ENCODE data around the gene GLP1R. TPM values are rescaled to one million over a fixed set of nuclear protein-coding genes. Genes with fewer than 3 reads are reported as not detected.

GLP1R gene
- total RNA-seq, 1 donor from 2014 or later, result not detected

DNA sequence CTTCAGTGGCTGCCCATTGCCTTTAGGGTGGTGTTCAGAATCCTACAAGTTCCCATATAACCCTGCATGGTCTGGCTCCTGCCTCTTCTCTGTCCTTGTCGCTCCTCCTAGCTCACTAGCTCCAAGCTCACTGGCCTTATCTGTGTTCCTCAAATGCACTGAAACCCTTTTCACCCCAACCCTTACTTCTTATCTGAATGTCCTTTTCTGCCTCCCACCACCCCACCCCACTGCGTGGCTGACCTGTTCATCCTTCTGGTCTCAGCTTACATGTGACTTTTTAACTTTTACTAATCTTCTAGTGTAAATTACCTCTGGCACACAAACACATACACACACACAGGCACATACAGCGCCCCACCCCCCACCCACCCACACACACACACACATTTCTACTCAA is 41.0 kb upstream of the GLP1R start:
- no peaks in the 10 kb centered on the region for H3K36me3 Mint-ChIP-seq (ENCODE audit: unreplicated experiment)
- no peaks in the 10 kb centered on the region for H3K9me3 Mint-ChIP-seq (ENCODE audit: unreplicated experiment)
- TF ChIP-seq, protein P1, sequence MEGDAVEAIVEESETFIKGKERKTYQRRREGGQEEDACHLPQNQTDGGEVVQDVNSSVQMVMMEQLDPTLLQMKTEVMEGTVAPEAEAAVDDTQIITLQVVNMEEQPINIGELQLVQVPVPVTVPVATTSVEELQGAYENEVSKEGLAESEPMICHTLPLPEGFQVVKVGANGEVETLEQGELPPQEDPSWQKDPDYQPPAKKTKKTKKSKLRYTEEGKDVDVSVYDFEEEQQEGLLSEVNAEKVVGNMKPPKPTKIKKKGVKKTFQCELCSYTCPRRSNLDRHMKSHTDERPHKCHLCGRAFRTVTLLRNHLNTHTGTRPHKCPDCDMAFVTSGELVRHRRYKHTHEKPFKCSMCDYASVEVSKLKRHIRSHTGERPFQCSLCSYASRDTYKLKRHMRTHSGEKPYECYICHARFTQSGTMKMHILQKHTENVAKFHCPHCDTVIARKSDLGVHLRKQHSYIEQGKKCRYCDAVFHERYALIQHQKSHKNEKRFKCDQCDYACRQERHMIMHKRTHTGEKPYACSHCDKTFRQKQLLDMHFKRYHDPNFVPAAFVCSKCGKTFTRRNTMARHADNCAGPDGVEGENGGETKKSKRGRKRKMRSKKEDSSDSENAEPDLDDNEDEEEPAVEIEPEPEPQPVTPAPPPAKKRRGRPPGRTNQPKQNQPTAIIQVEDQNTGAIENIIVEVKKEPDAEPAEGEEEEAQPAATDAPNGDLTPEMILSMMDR (IDR thresholded peaks at IDR 0.05; ENCODE audit: partially characterized antibody, unreplicated experiment), result no peak
- DNase-seq, result no peak
- H3K4me1 Mint-ChIP-seq (ENCODE audit: low read depth, unreplicated experiment), result no peaks in the 10 kb centered on the region
- no peak overlapping the region for H3K4me3 Mint-ChIP-seq (ENCODE audit: unreplicated experiment)
- H3K27me3 Mint-ChIP-seq (ENCODE audit: unreplicated experiment), result peaks cover 2% of the 10 kb centered on the region
- no peak overlapping the region for H3K27ac Mint-ChIP-seq (ENCODE audit: unreplicated experiment)

DNA sequence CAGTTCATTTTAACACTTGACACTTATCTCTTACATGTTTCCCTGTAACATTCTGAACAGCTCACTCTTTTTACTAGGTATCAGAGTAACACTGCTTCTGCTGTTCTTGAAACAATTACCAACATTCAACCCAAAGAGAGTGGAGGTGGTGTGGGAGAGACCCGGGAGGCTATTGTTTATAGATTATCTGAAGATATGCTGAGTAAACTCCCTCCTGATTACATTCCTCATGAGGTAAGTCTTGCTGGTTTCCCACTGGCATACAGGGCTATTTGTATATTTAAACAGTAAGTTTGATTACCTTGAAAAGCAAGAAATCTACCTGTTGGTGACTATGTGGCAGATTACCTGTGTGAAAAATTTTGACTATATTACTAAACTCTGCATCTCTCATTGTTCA is 39.8 kb upstream of the GLP1R start:
- TF ChIP-seq, protein P1 (IDR thresholded peaks at IDR 0.05; ENCODE audit: partially characterized antibody, unreplicated experiment), result no peak
- no peak for DNase-seq
- no peak overlapping the region for H3K27ac Mint-ChIP-seq (ENCODE audit: unreplicated experiment)
- no peaks in the 10 kb centered on the region for H3K9me3 Mint-ChIP-seq (ENCODE audit: unreplicated experiment)
- H3K4me3 Mint-ChIP-seq (ENCODE audit: unreplicated experiment), result no peak overlapping the region
- H3K36me3 Mint-ChIP-seq (ENCODE audit: unreplicated experiment), result no peaks in the 10 kb centered on the region
- H3K27me3 Mint-ChIP-seq (ENCODE audit: unreplicated experiment), result peaks cover 2% of the 10 kb centered on the region
- no peaks in the 10 kb centered on the region for H3K4me1 Mint-ChIP-seq (ENCODE audit: low read depth, unreplicated experiment)

DNA sequence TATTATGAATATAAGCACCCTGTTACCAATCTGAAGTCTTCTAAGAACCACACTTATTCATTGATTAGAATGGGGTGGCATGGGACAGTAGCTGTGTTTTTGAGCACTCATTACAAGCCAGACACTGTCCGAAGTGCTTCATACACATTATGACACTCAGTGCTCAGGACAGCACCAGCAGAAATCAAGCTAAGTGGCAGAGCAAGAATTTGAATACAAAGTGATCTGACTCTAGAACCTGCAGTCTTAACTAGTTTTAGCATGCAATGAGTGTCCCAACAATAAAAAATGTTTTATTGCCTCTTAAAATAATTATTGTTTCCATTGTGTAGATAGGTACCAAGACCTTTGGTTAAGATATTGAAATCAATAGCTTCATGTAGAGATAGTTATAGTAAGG is 39.1 kb upstream of the GLP1R start:
- H3K4me3 Mint-ChIP-seq (ENCODE audit: unreplicated experiment), result no peak overlapping the region
- H3K36me3 Mint-ChIP-seq (ENCODE audit: unreplicated experiment), result no peaks in the 10 kb centered on the region
- no peaks in the 10 kb centered on the region for H3K9me3 Mint-ChIP-seq (ENCODE audit: unreplicated experiment)
- DNase-seq, result no peak
- peaks cover 2% of the 10 kb centered on the region for H3K27me3 Mint-ChIP-seq (ENCODE audit: unreplicated experiment)
- no peaks in the 10 kb centered on the region for H3K4me1 Mint-ChIP-seq (ENCODE audit: low read depth, unreplicated experiment)
- H3K27ac Mint-ChIP-seq (ENCODE audit: unreplicated experiment), result no peak overlapping the region
- TF ChIP-seq, protein P1 (IDR thresholded peaks at IDR 0.05; ENCODE audit: partially characterized antibody, unreplicated experiment), result no peak

DNA sequence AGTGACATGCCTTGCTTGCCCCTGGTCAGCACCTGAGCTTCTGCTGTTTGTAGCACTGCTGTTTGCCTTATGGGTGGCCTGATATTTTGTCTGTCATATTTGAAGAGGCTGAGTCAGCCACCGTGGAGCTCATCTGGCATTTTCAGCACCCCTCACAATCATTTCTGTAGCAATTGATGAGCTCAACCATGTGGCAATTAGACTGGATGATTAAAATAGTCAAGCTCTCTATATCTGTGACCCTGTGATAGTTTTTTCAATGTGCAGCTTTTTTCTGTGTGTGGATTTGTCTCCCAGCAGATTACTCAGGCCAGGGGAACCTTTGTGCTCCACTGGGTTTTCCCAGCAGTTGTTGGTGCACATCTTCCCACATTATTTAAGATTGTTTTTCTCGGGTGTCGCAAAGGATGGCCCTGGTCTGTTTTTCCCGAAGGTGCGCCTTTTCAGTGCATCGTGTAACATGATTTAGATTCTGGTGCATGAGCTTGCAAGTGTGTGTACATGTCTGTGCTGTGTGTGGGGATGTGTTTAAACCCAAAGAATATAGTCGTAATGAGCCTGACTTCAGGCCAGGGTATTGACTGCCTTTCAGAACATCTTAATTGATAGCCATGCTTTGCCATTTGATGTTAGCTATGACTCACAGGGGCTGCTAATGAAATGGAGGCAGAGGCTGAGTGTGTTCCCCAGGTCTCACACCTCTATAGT is 31.6 kb upstream of the GLP1R start:
- Mint-ChIP-seq H3K4me1 (ENCODE audit: low read depth, unreplicated experiment) (no peaks in the 10 kb centered on the region), H3K36me3 (ENCODE audit: unreplicated experiment) (no peaks in the 10 kb centered on the region), H3K27ac (ENCODE audit: unreplicated experiment) (no peak overlapping the region), H3K4me3 (ENCODE audit: unreplicated experiment) (no peak overlapping the region), H3K27me3 (ENCODE audit: unreplicated experiment) (no peaks in the 10 kb centered on the region), H3K9me3 (ENCODE audit: unreplicated experiment) (no peaks in the 10 kb centered on the region)
- DNase-seq, result no peak
- TF ChIP-seq, protein P1 (IDR thresholded peaks at IDR 0.05; ENCODE audit: partially characterized antibody, unreplicated experiment), result no peak

DNA sequence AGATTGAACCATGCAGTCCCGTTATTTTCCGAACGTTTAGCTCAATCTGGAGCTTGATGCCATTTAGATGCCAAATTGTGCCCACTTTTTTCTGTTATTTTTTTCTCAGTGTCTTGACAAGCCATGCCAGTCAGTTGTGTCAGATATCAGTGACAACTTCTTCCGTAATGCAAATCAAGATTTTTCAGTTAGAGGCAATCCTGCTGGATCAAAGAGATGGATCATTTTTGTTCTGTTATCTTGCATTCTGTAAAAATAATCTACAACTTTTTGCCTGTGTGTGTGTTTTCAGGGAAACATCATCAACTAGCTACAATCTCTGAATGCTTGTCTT is 31.1 kb upstream of the GLP1R start:
- H3K27ac Mint-ChIP-seq (ENCODE audit: unreplicated experiment), result no peak overlapping the region
- no peaks in the 10 kb centered on the region for H3K36me3 Mint-ChIP-seq (ENCODE audit: unreplicated experiment)
- no peak for DNase-seq
- H3K4me1 Mint-ChIP-seq (ENCODE audit: low read depth, unreplicated experiment), result no peaks in the 10 kb centered on the region
- TF ChIP-seq, protein P1 (IDR thresholded peaks at IDR 0.05; ENCODE audit: partially characterized antibody, unreplicated experiment), result no peak
- no peak overlapping the region for H3K4me3 Mint-ChIP-seq (ENCODE audit: unreplicated experiment)
- H3K27me3 Mint-ChIP-seq (ENCODE audit: unreplicated experiment), result no peaks in the 10 kb centered on the region
- no peaks in the 10 kb centered on the region for H3K9me3 Mint-ChIP-seq (ENCODE audit: unreplicated experiment)

All from glutamatergic neuron (in vitro differentiated cells).